Stimulated activated CD8-positive, alpha-beta memory T cell treated with anti-CD3 and anti-CD28 coated beads, Interleukin-7, amount 100 ng/mL, for 48 hours (primary cell): Measurements from ENCODE around the gene RDH5.
A peak's percentile ranks its signal among the peaks of the same experiment; 100 is the strongest.

ENCODE experiments used
- DNase-seq, 2 donors: peaks; one replicate each; pipeline ENCODE4 v3.0.0-alpha.2; 2020; ENCODE audit warnings: low read depth in 1 of 2; ENCODE audit errors: extremely low read depth in 1 of 2

The RDH5 gene

GRCh38 chr12:55695349-55695748 lies 24.8 kb upstream of the RDH5 start:
- DNase-seq: no peak

- DNase-seq: no peak
Observed at GRCh38 chr12:55696141-55696540, 24.1 kb upstream of the RDH5 start.

- DNase-seq: no peak
Observed at GRCh38 chr12:55696796-55697462, 23.3 kb upstream of the RDH5 start.

GRCh38 chr12:55697686-55698085 lies 22.5 kb upstream of the RDH5 start:
- no peak for DNase-seq

DNA sequence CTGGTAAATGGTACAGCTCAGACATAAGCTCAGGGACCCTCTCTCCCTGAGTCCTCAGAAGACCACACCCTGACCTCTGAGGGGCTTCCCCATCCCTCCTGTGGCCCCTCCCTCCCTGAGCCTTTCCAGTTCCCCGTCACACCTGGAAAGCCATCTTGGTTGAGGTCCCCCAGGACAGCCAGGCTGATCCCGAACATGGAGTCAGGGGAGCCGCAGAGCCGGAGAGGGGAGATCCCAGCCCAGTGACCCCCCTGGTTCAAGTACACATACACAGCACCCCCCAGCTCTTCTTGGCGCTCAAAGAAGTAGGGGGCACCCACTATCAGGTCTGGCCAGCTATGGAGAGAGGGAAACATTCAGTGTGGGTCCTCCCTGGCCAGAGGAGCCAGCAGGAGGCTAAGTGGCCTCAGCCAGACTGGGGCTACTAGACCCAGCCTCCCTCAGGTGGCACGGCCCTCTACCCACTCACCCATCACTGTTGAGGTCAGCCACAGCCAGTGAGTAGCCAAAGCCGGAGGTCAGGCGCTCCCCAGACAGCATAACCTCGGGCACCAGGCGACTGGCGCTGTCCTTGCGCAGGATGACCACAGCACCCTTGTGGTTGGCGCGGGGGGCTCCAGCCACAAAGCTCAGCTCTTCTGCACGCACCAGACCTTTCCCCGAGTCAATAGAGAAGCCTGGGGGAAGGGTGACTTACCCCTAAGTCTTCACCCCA lies 21.8 kb upstream of the RDH5 start:
- DNase-seq: no peak

DNA sequence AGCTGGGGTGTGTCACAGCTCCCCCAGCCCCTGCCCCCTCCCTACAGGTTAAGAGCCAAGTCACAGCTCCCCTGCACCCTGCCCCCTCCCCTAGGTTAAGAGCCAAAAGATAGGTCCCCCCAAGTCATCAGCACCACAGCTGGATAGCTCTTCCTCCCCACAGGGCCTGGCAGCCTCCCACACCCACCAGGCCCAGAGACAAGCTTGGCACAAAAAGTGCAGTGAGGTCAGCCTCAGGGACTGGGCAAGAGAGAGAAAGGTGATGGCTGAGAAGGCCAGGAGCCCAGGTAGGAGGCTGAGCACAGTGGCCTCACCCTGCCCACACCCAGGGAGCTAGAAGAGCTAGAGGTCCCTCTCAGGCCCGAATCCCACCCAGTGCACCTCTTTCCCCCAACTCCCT lies 21.2 kb upstream of the RDH5 start:
- DNase-seq: no peak

GRCh38 chr12:55699471-55700055 lies 20.6 kb upstream of the RDH5 start:
- DNase-seq: no peak

DNA sequence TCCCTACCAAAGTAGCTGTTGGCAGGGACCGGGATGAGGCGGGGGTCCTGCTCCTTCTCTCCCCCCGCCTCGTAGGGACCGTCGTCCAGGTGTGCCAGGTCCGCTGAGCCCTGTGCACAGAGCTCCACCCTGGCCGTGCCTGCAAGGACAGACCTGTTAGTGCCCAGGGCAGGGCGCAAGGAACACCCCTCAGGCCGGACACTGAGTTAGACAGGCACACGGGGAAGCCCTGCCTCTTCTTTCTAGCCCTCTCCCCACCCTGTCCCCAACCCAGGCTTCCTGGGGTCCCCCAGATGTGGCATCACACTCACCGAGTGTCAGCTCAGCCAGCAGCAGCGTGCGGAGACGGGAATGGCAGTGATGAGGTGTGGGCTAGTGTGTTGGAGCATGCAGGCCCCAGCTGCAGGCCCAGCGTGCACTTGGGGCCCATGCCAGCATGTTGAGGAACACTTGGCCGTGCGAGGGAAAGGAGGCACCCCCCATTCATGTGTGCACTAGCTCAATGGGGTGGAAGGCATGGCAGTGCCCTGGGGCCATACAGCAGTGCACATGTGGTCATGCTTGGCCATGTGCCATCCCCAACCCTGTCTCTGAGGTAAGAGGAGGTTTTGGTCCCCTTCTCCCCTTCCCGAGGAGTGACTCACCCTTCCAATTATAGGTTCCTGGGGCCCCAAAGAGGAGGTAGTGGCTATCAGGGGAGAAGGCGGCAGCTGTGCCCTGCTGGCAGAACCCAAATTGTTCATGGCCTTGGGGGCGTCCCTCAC lies 19.8 kb upstream of the RDH5 start:
- no peak for DNase-seq

DNA sequence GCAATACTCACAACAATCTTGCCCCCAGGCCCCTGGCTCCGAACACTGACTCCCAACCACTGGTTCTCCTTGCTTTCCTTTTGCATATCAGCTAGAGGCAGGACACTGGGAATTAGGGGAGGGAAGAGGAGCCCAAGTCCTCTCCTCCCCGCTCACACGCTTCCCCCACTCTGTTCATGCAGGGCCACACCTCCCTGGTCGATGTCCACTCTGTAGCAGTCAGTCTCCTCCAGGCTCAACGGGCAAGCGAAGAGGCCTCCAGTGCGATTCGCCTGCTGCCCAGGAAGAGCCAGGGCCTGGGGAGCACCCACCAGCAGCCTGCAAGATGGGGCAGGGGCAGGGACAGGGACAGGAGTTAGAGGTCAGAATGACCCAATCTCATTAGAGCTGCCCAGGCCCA lies 17.3 kb upstream of the RDH5 start:
- DNase-seq: no peak

DNA sequence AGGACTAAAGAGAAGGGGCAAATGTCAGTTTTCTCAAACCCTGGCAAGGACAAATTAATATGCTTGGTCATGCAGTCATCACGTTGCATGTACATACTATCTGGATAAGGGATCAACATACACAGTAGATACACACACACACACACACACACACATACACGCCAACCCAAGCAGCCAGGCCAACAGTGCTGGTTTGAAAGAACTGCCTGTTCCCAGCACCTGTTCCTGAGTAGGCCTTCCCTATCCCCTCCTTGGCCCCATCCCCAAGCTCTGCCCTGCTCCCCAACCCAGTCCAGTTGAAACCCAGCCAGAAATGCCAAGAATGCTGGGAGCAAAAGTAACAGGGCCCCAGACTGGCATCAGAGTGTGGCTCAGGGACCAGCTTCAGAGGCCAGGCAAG lies 16.9 kb upstream of the RDH5 start:
- no peak for DNase-seq

- no peak for DNase-seq
Observed at GRCh38 chr12:55703901-55704761, 16.1 kb upstream of the RDH5 start.

- no peak for DNase-seq
Observed at GRCh38 chr12:55704824-55705718, 15.1 kb upstream of the RDH5 start.

GRCh38 chr12:55705782-55706402 lies 14.3 kb upstream of the RDH5 start:
- no peak for DNase-seq

DNA sequence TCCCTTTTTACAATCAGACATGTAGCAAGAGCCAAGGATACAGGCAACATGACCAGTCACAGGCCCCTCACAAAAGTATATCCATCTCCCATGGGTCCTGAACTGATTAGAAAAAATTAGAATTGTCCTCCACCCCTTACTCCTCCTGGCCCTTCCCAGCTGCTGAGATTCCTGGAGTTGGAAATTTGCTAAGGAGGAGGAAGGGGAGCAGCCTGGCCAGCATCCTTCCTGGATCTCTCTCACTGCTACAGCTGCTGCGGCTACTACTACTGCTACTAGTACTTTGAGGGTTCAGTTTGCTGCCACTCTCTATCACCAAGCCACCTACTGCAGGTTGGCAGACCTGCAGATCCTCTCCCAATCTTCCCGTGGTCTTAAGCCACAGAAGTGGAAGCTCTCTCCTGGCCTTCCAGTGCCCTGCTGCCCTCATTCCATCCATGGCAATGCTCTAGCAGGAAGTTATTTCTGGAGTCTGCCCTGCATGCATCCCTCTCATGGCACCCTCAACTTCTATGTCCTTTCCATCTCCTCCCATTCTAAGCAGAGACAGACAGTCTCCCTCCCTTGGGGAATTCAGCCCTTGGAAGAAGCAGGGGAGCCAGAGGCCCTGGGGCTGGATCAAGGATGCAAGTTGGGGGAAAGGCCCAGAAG lies 13.5 kb upstream of the RDH5 start:
- DNase-seq: no peak

DNA sequence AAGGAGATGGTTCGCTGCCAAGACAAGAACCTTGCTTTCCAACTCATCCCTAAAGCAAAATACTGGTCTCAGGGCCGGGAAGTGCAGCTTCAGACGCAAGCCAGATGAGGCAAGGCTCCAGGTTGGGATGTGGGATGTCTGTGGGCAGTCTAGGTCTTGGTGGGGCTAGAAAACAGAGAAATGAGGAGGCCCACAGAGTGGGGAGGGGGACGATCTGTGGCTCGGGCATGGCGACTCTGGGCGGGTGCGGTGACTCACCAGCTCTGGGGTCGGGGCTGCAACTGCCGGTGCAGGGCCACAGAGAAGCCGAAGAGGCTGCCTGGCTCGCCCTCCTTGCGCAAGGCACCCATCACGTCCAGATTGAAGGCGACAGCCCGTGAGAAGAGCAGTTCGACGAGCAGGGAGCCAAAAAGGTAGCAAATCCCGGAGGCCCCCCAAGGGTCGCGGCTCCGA lies 12.9 kb upstream of the RDH5 start:
- DNase-seq: no peak

DNA sequence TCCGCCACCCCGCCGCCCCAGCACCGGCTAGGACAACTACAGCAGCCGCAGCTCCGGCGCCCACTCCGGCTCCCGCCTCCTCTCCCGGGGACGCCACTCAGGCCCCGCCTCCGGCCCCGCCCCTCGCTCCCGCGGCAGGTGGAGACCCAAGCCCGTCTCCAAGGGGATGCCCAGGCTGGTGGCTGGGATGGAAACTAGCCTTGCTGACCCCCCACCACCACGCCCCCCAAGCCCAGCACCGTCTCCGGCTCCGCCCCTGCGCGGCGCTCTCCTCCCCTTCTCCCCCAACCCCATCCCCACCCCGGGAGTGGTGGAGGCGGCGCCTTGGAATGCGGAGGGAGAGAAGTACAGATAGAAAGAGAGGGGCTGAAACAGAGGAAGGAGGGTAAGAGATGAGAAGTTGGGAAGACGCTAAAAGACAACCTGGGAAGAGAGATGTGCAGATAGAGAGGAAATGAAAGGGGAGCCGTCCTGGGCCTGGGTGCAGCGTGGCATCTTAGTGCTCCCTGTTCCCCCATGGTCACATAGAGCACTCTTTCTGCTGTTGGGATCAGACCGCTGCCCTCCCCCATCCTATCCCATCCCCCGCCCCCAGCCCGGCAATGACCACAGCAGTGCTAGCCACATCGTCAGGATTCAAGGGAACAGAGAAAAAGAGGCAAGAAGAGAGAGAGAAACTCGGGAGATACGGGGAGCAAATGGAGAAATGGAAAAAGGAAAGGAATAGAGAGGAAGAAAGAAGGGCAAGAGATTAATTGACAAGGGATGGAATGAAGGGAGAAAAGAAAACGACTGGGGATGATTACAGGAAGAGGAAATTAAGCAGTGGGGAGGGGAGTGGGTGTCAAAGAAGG lies 12.1 kb upstream of the RDH5 start, which contains the start of gene ITGA7:
Gene ITGA7 (minus strand): TSS at position 64 of the 854 bp plus-strand sequence. CDS start 222 bp downstream, outside the sequence.
- peak in 1 of 2 donors; percentile 32 for DNase-seq

- no peak for DNase-seq
Observed at GRCh38 chr12:55708695-55709233, 11.4 kb upstream of the RDH5 start.
